Endodermal cell (in vitro differentiated cells): ENCODE data around the gene KLF4. TPM values are rescaled to one million over a fixed set of nuclear protein-coding genes. Genes with fewer than 3 reads are reported as not detected.

ENCODE experiments used
- DNase-seq: peaks from one replicate; pipeline ENCODE4 v3.0.0-alpha.2; 2017
- H3K27ac ChIP-seq: 2 replicates; pipeline ENCODE4 v1.5.1; 2013; ENCODE audit warnings: mild to moderate bottlenecking, low read depth, low read length, moderate library complexity
- H3K27me3 ChIP-seq: 2 replicates; pipeline ENCODE4 v1.6.1; 2013; ENCODE audit warnings: mild to moderate bottlenecking, low read length, moderate library complexity; ENCODE audit not compliant: insufficient read depth, control insufficient read depth, poor library complexity, severe bottlenecking
- H3K36me3 ChIP-seq: 2 replicates; pipeline ENCODE4 v1.7.0; 2013; ENCODE audit warnings: mild to moderate bottlenecking, low read length, moderate library complexity; ENCODE audit not compliant: control insufficient read depth, insufficient read depth
- H3K4me1 ChIP-seq: one replicate; pipeline ENCODE4 v1.7.0; 2013; ENCODE audit warnings: low read length; ENCODE audit not compliant: control insufficient read depth, insufficient read depth
- H3K4me3 ChIP-seq: 2 replicates; pipeline ENCODE4 v1.5.1; 2013; ENCODE audit warnings: mild to moderate bottlenecking, low read length, moderate library complexity
- H3K9ac ChIP-seq: 2 replicates; pipeline ENCODE4 v1.6.1; 2013; ENCODE audit warnings: mild to moderate bottlenecking, low read length, moderate library complexity; ENCODE audit not compliant: poor library complexity, severe bottlenecking; ENCODE audit errors: extremely low read depth
- H3K9me3 ChIP-seq: 2 replicates; pipeline ENCODE4 v1.6.1; 2013; ENCODE audit warnings: mild to moderate bottlenecking, low read length, moderate library complexity; ENCODE audit not compliant: control insufficient read depth
- H3K27ac Mint-ChIP-seq: 2 replicates; pipeline ENCODE4 v1.8.0; 2020; ENCODE audit warnings: mixed read lengths
- H3K27me3 Mint-ChIP-seq: 2 replicates; pipeline ENCODE4 v1.8.0; 2021; ENCODE audit warnings: mild to moderate bottlenecking, mixed read lengths; ENCODE audit not compliant: insufficient read depth
- H3K36me3 Mint-ChIP-seq: 2 replicates; pipeline ENCODE4 v1.8.0; 2020; ENCODE audit warnings: low read depth, mixed read lengths
- H3K4me1 Mint-ChIP-seq: 2 replicates; pipeline ENCODE4 v1.8.0; 2020; ENCODE audit warnings: mixed read lengths
- H3K4me3 Mint-ChIP-seq: 2 replicates; pipeline ENCODE4 v1.8.0; 2020; ENCODE audit warnings: mild to moderate bottlenecking, moderate library complexity, mixed read lengths
- H3K9me3 Mint-ChIP-seq: 2 replicates; pipeline ENCODE4 v1.8.0; 2020; ENCODE audit warnings: mild to moderate bottlenecking, mixed read lengths
- CTCF ChIP-seq: fragments of 200-600 bp; sonication (generic); conservative IDR thresholded peaks from 2 replicates; pipeline ENCODE4 v1.5.0; 2021; ENCODE audit warnings: antibody characterized with exemption, mild to moderate bottlenecking
- WGBS, 2 experiments: methylation state at CpG; one replicate each; pipeline versions ENCODE4 v1.1.5 to v1.1.7; 2013; ENCODE audit warnings: missing lambda C conversion rate in 2 of 2, mixed read lengths in 1 of 2; ENCODE audit not compliant: insufficient coverage in 1 of 2, insufficient read length in 1 of 2; 5-methylcytosine and 5-hydroxymethylcytosine counted together
- total RNA-seq, 2 donors: library from RNA; stranded (reverse); fragmentation: NEBNext Ultra II Directional in 1 of 2; extraction: Animal tissue kit (Norgen Biotek cat#: 25700) in 1 of 2; gene quantifications; 2 replicates in 1 of 2; 3 replicates in 1 of 2; pipeline ENCODE4 v1.2.1, GENCODE V29; 2021

Gene KLF4
- total RNA-seq, 2 donors from 2014 or later, result 1.9 to 2.6 TPM

DNA sequence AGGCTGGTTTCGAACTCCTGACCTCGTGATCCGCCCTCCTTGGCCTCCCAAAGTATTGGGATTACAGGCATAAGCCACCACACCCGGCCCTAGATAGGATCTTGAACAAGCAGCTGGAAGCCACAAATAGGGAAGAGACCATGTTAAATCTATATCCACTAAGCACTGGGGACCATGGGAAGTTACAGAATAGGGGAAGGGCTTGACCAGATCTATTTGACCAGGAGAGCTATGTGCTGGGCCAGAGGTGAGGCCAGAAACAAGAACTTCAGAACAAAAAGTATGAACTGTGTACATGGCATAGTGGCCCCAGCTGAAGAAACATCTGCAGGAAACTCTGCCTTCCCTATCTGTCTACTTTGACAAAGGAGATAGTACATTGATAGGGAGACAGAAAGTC, 10.8 kb downstream of the KLF4 start:
- Histone ChIP-seq H3K4me3 (no peak overlapping the region), H3K27me3 (no peaks in the 10 kb centered on the region), H3K4me1 (no peaks in the 10 kb centered on the region), H3K9ac (no peak overlapping the region), H3K27ac (no peak overlapping the region), H3K36me3 (no peaks in the 10 kb centered on the region), H3K9me3 (no peaks in the 10 kb centered on the region)
- H3K27me3 Mint-ChIP-seq, result peaks cover 15% of the 10 kb centered on the region
- no peak for TF ChIP-seq CTCF
- H3K9me3 Mint-ChIP-seq, result no peaks in the 10 kb centered on the region
- DNase-seq, result no peak
- H3K27ac Mint-ChIP-seq, result no peak overlapping the region
- H3K4me1 Mint-ChIP-seq, result no peaks in the 10 kb centered on the region
- 93 to 97% methylated on average over 3 to 4 of the region's 4 CpGs for WGBS, 2 experiments
- H3K36me3 Mint-ChIP-seq, result no peaks in the 10 kb centered on the region
- no peak overlapping the region for H3K4me3 Mint-ChIP-seq

- Mint-ChIP-seq H3K27me3 (peaks cover 23% of the 10 kb centered on the region), H3K4me1 (peaks cover 8% of the 10 kb centered on the region), H3K4me3 (no peak overlapping the region), H3K9me3 (no peaks in the 10 kb centered on the region), H3K36me3 (no peaks in the 10 kb centered on the region), H3K27ac (no peak overlapping the region)
- H3K27ac ChIP-seq, result no peak overlapping the region
- H3K4me1 ChIP-seq, result no peaks in the 10 kb centered on the region
- 93 to 97% methylated on average over 6 of the region's 6 CpGs for WGBS, 2 experiments
- H3K27me3 ChIP-seq, result no peaks in the 10 kb centered on the region
- H3K4me3 ChIP-seq, result no peak overlapping the region
- DNase-seq, result no peak
- H3K36me3 ChIP-seq, result no peaks in the 10 kb centered on the region
- H3K9me3 ChIP-seq, result no peaks in the 10 kb centered on the region
- no peak overlapping the region for H3K9ac ChIP-seq
- TF ChIP-seq CTCF, result no peak
Observed at GRCh38 chr9:107474124-107474523, 15.4 kb downstream of the KLF4 start.

- Mint-ChIP-seq H3K27me3 (peaks cover 20% of the 10 kb centered on the region), H3K9me3 (no peaks in the 10 kb centered on the region), H3K36me3 (no peaks in the 10 kb centered on the region), H3K27ac (no peak overlapping the region), H3K4me1 (peaks cover 8% of the 10 kb centered on the region), H3K4me3 (no peak overlapping the region)
- DNase-seq, result no peak
- H3K4me3 ChIP-seq, result no peak overlapping the region
- WGBS, 2 experiments, result 48 to 54% methylated on average over 3 to 9 of the region's 9 CpGs
- no peak overlapping the region for H3K27ac ChIP-seq
- H3K36me3 ChIP-seq, result no peaks in the 10 kb centered on the region
- no peaks in the 10 kb centered on the region for H3K27me3 ChIP-seq
- no peak overlapping the region for H3K9ac ChIP-seq
- no peaks in the 10 kb centered on the region for H3K9me3 ChIP-seq
- no peak for TF ChIP-seq CTCF
- H3K4me1 ChIP-seq, result no peaks in the 10 kb centered on the region
Observed at GRCh38 chr9:107472581-107473340, 16.8 kb downstream of the KLF4 start.
